Measurements from ENCODE around the gene LHX1.

- no peak for TF ChIP-seq CTCF (IDR thresholded peaks at IDR 0.05)
- TF ChIP-seq POLR2A (IDR thresholded peaks at IDR 0.05), result no peak
Observed at GRCh38 chr17:36932383-36932693, 4.9 kb upstream of the LHX1 start.
